Pancreas (tissue), 10 donors: ENCODE results near the gene OR2A14. TPM values are rescaled to one million over a fixed set of nuclear protein-coding genes. Genes with fewer than 3 reads are reported as not detected.
A peak's percentile ranks its signal among the peaks of the same experiment; 100 is the strongest.
"Not testable (repeated sequence)": the region's sequence is repeated elsewhere in the genome, so short reads cannot be mapped to it uniquely, and the experiment has no call there.

Experiments used
- ATAC-seq, 4 donors: fragments of 200-7000 bp; cut with Tn5 transposase; one replicate each; pipeline versions ENCODE4 v1.8.0 to v1.9.1; 2020; ENCODE audit warnings: mild to moderate bottlenecking in 4 of 4, moderate library complexity in 4 of 4
- DNase-seq, 6 donors: peaks; one replicate each; pipeline ENCODE4 v3.0.0-alpha.2; 2020
- FAIRE-seq: peaks from 2 replicates; lab custom pipeline; 2012; peaks lifted over from hg19 to GRCh38; lab: Jason Lieb, UNC
- H3K27ac ChIP-seq, 4 donors: fragments of 200-600 bp; sonication (generic); 1 replicate in 3 of 4; 2 replicates in 1 of 4; pipeline versions ENCODE4 v1.5.0 to v1.8.0; 2020
- H3K27me3 ChIP-seq, 4 donors: fragments of 200-600 bp; one replicate each; pipeline ENCODE4 v1.8.0; 2021
- H3K36me3 ChIP-seq, 3 donors: fragments of 200-600 bp; sonication (generic) in 1 of 3; one replicate each; pipeline versions ENCODE4 v1.5.0 to v1.8.0; 2020 to 2021
- H3K4me1 ChIP-seq, 3 donors: fragments of 200-600 bp; one replicate each; pipeline ENCODE4 v1.8.0; 2021
- H3K4me3 ChIP-seq, 4 donors: fragments of 200-600 bp; sonication (generic) in 2 of 4; one replicate each; pipeline versions ENCODE4 v1.5.0 to v1.8.0; 2020 to 2021
- H3K9me3 ChIP-seq, 4 donors: fragments of 200-600 bp; one replicate each; pipeline ENCODE4 v1.8.0; 2021
- WGBS, 2 donors: extraction: QIAGEN DNeasy Blood & Tissue Kit; methylation state at CpG; one replicate each; pipeline ENCODE4 v1.1.7; 2013; 5-methylcytosine and 5-hydroxymethylcytosine counted together
- intact Hi-C, 3 donors: fragments of 100-400 bp; cut with DNase I; formaldehyde crosslinking; loops; one replicate each; pipeline versions ENCODE4 v1.11.1 to v1.14.2; 2022
- polyA plus RNA-seq, 2 donors: library from polyadenylated mRNA; stranded (reverse); fragments of 200-250 nt; gene quantifications; one replicate each; pipeline ENCODE4 v1.2.3, GENCODE V29; 2013
- total RNA-seq, 6 donors: library from RNA; stranded (reverse); fragmentation: NEBNext Ultra II Directional in 4 of 6; extraction: Animal tissue kit (Norgen Biotek cat#: 25700) in 4 of 6; gene quantifications; one replicate each; pipeline versions ENCODE4 v1.2.1 to v1.2.4, GENCODE V29; 2021 to 2023
- TF ChIP-seq, protein P1 (sequence below), 4 donors: fragments of 200-600 bp; sonication (generic) in 3 of 4; IDR thresholded peaks; one replicate each; pipeline versions ENCODE4 v1.5.0 to v1.8.0; 2021; ENCODE audit warnings: antibody characterized with exemption in 4 of 4
- donor health status: healthy with polysubstance abuse.
- donor health status: DM: no; HTN: no; CAD: no; lungs with moderate emphysema.
- donor health status: DM: no; HTN: no; CAD: no.
- donor health status: control.
- donor health status: control.
- donor health status: Bipolar disorder and iron deficiency.
- donor health status: DM: yes; HTN: yes; CAD: no.
- donor health status: DM: no; HTN: no; CAD: no.
- donor health status: DM: no; HTN: no; CAD: no.
- donor health status: DM: yes; HTN: yes; CAD: no.

Gene OR2A14
- total and polyA plus RNA-seq, 8 donors: not detected

DNA sequence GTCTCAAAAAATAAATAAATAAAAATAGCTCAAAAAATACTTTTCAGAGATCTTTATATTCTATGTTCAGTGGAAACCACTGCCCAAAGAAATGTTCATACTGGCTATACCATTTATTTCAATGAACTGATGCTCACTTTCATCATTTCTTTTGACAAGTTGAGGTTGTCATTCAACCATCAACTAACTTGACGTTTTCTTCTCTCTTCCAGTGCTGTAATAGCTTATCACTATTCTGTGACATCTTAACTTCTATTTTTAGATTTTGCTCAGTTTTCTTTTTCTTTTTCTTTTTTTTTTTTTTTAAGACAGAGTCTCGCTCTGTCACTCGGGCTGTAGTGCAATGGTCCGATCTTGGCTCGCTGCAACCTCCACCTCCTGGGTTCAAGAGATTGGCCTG lies 51.6 kb downstream of the OR2A14 start:
- TF ChIP-seq, protein P1, sequence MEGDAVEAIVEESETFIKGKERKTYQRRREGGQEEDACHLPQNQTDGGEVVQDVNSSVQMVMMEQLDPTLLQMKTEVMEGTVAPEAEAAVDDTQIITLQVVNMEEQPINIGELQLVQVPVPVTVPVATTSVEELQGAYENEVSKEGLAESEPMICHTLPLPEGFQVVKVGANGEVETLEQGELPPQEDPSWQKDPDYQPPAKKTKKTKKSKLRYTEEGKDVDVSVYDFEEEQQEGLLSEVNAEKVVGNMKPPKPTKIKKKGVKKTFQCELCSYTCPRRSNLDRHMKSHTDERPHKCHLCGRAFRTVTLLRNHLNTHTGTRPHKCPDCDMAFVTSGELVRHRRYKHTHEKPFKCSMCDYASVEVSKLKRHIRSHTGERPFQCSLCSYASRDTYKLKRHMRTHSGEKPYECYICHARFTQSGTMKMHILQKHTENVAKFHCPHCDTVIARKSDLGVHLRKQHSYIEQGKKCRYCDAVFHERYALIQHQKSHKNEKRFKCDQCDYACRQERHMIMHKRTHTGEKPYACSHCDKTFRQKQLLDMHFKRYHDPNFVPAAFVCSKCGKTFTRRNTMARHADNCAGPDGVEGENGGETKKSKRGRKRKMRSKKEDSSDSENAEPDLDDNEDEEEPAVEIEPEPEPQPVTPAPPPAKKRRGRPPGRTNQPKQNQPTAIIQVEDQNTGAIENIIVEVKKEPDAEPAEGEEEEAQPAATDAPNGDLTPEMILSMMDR (IDR thresholded peaks at IDR 0.05): no peak

DNA sequence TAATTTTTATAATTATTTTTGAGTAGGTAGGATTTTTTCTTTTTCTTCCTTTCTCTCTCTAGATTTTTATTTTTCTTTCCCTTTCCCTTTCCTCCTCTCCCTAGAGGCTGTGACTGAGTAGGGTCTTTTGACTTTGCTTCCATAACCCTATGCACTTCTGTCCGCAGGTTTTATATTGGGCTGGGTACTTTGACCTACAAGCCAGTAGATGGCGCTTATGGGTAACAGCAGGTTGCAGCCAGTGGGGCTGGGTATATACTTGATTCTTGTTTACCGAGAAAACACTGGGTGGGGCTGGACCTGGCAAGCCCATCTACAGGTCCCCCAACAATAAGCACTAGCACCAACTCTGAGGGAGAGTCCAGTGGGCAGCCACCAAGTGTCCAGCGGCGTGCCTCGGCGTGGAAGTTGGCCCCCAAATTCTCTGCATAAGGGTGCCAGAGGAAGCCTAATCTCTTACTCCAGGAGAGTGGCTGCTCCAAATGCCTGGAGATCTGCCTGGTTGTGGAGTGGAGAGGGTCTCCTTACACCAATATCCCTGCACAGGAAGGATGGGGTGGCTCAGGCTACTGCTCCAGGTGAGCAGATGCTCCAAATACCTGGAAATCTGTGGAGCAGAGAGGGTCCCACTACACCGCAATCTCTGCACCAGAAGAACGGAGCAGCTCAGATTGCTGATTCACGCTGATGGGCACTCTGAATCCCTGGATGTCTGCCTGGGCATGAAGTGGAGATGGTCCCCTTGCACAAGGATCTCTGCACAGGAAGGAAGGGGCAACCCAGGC lies 55.6 kb downstream of the OR2A14 start:
- H3K4me3 ChIP-seq, FAIRE-seq, H3K4me1 ChIP-seq, H3K9me3 ChIP-seq, H3K27ac ChIP-seq, H3K27me3 ChIP-seq, H3K36me3 ChIP-seq, DNase-seq: not testable (repeated sequence)
- TF ChIP-seq, protein P1 (IDR thresholded peaks at IDR 0.05): peak in 2 of 4 donors; percentile 21 to 31
- intact Hi-C loops: loop anchor here in 1 of 3 donors (10.0 kb wide), 1 partner anchor 216 kb away; no protein-coding TSS in a partner anchor
- ATAC-seq: peak; percentile 67 to 90 (median 85)
- WGBS, 2 donors: 26 to 50% methylated on average over 4 to 10 of the region's 10 CpGs

More for the DNA sequence above, 51.6 kb downstream of the OR2A14 start:
- Histone ChIP-seq H3K4me1 (no peaks in the 10 kb centered on the region), H3K36me3 (peaks cover 0 to 3% (median 0%) of the 10 kb centered on the region in 3 donors), H3K9me3 (no peaks in the 10 kb centered on the region), H3K27ac (no peak overlapping the region), H3K27me3 (no peaks in the 10 kb centered on the region), H3K4me3 (no peak overlapping the region)
- no peak for DNase-seq
- FAIRE-seq: no peak
- no peak for ATAC-seq
- intact Hi-C loops: loop anchor here in 1 of 3 donors (10.0 kb wide), 1 partner anchor 220 kb away; no protein-coding TSS in a partner anchor
- WGBS, 2 donors: 87 to 92% methylated on average over 5 of the region's 5 CpGs

DNA sequence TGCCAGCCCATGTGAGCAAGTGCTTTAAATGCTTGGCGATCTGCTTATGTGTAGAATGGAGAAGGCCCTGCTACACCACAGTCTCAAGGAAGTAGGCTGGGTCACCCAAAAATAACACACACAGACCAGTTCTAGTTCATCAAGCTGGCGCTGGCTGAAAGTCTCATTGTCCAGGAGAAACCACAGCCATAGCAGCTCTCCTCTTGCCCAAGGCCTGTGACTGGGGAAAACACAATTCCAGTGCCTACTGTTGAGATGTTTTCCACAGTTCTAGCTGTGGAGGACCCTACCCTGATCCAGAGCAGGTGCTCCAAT lies 56.1 kb downstream of the OR2A14 start:
- not testable (repeated sequence) for H3K27me3 ChIP-seq, H3K27ac ChIP-seq, H3K36me3 ChIP-seq, H3K4me3 ChIP-seq, H3K4me1 ChIP-seq, DNase-seq, H3K9me3 ChIP-seq, FAIRE-seq
- intact Hi-C loops: loop anchor here in 1 of 3 donors (10.0 kb wide), 1 partner anchor 216 kb away; no protein-coding TSS in a partner anchor
- ATAC-seq: peak in 1 of 4 donors; percentile 49
- WGBS, 2 donors: 78 to 90% methylated on average over 1 of the region's 2 CpGs

Other genes starting within 250 kb of the OR2A14 start
- gene TCAF1, start 221.0 kb upstream of the OR2A14 start, total RNA-seq: 10 to 100 TPM; 12.4 to 30.5 (median 19.2) TPM
- 10 to 100 TPM in 1 of 2 donors, 1 to 10 TPM in 1; 9.1 to 20.4 TPM for gene TCAF1, start 221.0 kb upstream of the OR2A14 start, polyA plus RNA-seq
- not detected for gene OR2F2, start 187.9 kb upstream of the OR2A14 start, total RNA-seq
- not detected for gene OR2F2, start 187.9 kb upstream of the OR2A14 start, polyA plus RNA-seq
- gene OR2F1, start 168.3 kb upstream of the OR2A14 start, total RNA-seq: not detected
- not detected for gene OR2F1, start 168.3 kb upstream of the OR2A14 start, polyA plus RNA-seq
- gene OR6B1, start 122.9 kb upstream of the OR2A14 start, total RNA-seq: not detected
- gene OR6B1, start 122.9 kb upstream of the OR2A14 start, polyA plus RNA-seq: not detected
- not detected for gene OR2A5, start 74.2 kb upstream of the OR2A14 start, total RNA-seq
- gene OR2A5, start 74.2 kb upstream of the OR2A14 start, polyA plus RNA-seq: not detected
- gene OR2A25, start 53.4 kb upstream of the OR2A14 start, total RNA-seq: not detected
- gene OR2A25, start 53.4 kb upstream of the OR2A14 start, polyA plus RNA-seq: under 1 TPM in 1 of 2 donors, not detected in 1; 0.12 TPM
- not detected for gene OR2A12, start 36.9 kb upstream of the OR2A14 start, total RNA-seq
- not detected for gene OR2A12, start 36.9 kb upstream of the OR2A14 start, polyA plus RNA-seq
- gene OR2A2, start 13.6 kb upstream of the OR2A14 start, total RNA-seq: not detected
- not detected for gene OR2A2, start 13.6 kb upstream of the OR2A14 start, polyA plus RNA-seq
- 1 to 10 TPM in 4 of 6 donors, under 1 TPM in 2; 0.51 to 5.4 (median 1.5) TPM for gene CTAGE4, start 60.3 kb downstream of the OR2A14 start, total RNA-seq
- 1 to 10 TPM; 2.7 to 4.0 TPM for gene CTAGE4, start 60.3 kb downstream of the OR2A14 start, polyA plus RNA-seq
- gene ARHGEF35, start 72.7 kb downstream of the OR2A14 start, total RNA-seq: 10 to 100 TPM in 1 of 6 donors, 1 to 10 TPM in 5; 5.1 to 10.6 (median 7.6) TPM
- 1 to 10 TPM; 6.1 to 7.1 TPM for gene ARHGEF35, start 72.7 kb downstream of the OR2A14 start, polyA plus RNA-seq
- gene OR2A42, start 116.4 kb downstream of the OR2A14 start, total RNA-seq: not detected
- gene OR2A42, start 116.4 kb downstream of the OR2A14 start, polyA plus RNA-seq: not detected
- gene OR2A7, start 141.6 kb downstream of the OR2A14 start, total RNA-seq: 1 to 10 TPM; 2.9 to 5.7 (median 3.5) TPM
- gene OR2A7, start 141.6 kb downstream of the OR2A14 start, polyA plus RNA-seq: 1 to 10 TPM; 1.3 to 1.4 TPM
- 1 to 10 TPM in 5 of 6 donors, under 1 TPM in 1; 0.72 to 2.6 (median 1.7) TPM for gene CTAGE8, start 146.1 kb downstream of the OR2A14 start, total RNA-seq
- 1 to 10 TPM in 1 of 2 donors, not detected in 1; 1.8 TPM for gene CTAGE8, start 146.1 kb downstream of the OR2A14 start, polyA plus RNA-seq
- not detected for gene OR2A1, start 189.2 kb downstream of the OR2A14 start, total RNA-seq
- under 1 TPM in 1 of 2 donors, not detected in 1; 0.14 TPM for gene OR2A1, start 189.2 kb downstream of the OR2A14 start, polyA plus RNA-seq
- gene ARHGEF5, start 232.2 kb downstream of the OR2A14 start, total RNA-seq: 10 to 100 TPM; 14.2 to 28.4 (median 17.3) TPM
- 1 to 10 TPM; 8.4 to 9.1 TPM for gene ARHGEF5, start 232.2 kb downstream of the OR2A14 start, polyA plus RNA-seq